DND-41 (cell line): ENCODE measurements around the gene PEA15.

Experiments used
- ATAC-seq: fragments of 200-7000 bp; cut with Tn5 transposase; 3 replicates; pipeline ENCODE4 v1.9.1; 2021; ENCODE audit warnings: low read depth; ENCODE audit not compliant: insufficient read depth
- DNase-seq: peaks from one replicate; pipeline ENCODE4 v3.0.0-alpha.2; 2020
- H2AFZ ChIP-seq: 2 replicates; pipeline ENCODE4 v1.6.0; 2012; ENCODE audit warnings: low read depth, low read length
- H3K27ac ChIP-seq: 2 replicates; pipeline ENCODE4 v1.5.1; 2012; ENCODE audit warnings: low read length, inconsistent platforms
- H3K27me3 ChIP-seq: fragments of 200-600 bp; sonication (generic); 2 replicates; pipeline ENCODE4 v1.6.0; 2012; ENCODE audit warnings: low read length, mild to moderate bottlenecking, inconsistent platforms; ENCODE audit not compliant: insufficient read depth, poor library complexity
- H3K36me3 ChIP-seq: 2 replicates; pipeline ENCODE4 v1.5.1; 2012; ENCODE audit warnings: low read length, inconsistent platforms; ENCODE audit not compliant: insufficient read depth
- H3K4me1 ChIP-seq: 2 replicates; pipeline ENCODE4 v1.5.1; 2012; ENCODE audit warnings: mild to moderate bottlenecking, low read length; ENCODE audit not compliant: insufficient read depth
- H3K4me2 ChIP-seq: 2 replicates; pipeline ENCODE4 v1.6.0; 2012; ENCODE audit warnings: mild to moderate bottlenecking, moderate library complexity, low read length, inconsistent platforms; ENCODE audit not compliant: insufficient read depth
- H3K4me3 ChIP-seq, 2 experiments: fragments of 200-600 bp in 1 of 2; shearing (Covaris generic) in 1 of 2; 2 replicates each; pipeline ENCODE4 v1.5.1; 2012 to 2016; ENCODE audit warnings: inconsistent platforms in 2 of 2, low read length in 2 of 2, mild to moderate bottlenecking in 2 of 2, low read depth in 1 of 2, moderate library complexity in 1 of 2
- H3K79me2 ChIP-seq: 2 replicates; pipeline ENCODE4 v1.6.0; 2012; ENCODE audit warnings: low read length, inconsistent platforms; ENCODE audit not compliant: insufficient read depth
- H3K9ac ChIP-seq: 2 replicates; pipeline ENCODE4 v1.6.0; 2012; ENCODE audit warnings: low read depth, mild to moderate bottlenecking, inconsistent platforms, low read length, moderate library complexity
- H3K9me3 ChIP-seq: 2 replicates; pipeline ENCODE4 v1.5.1; 2012; ENCODE audit warnings: low read length, moderate library complexity, mild to moderate bottlenecking, inconsistent platforms; ENCODE audit not compliant: insufficient read depth, severe bottlenecking
- H4K20me1 ChIP-seq: 2 replicates; pipeline ENCODE4 v1.6.0; 2012; ENCODE audit warnings: low read length; ENCODE audit not compliant: insufficient read depth
- CTCF ChIP-seq: IDR thresholded peaks from 2 replicates; pipeline ENCODE4 v1.5.1; 2012; ENCODE audit warnings: borderline replicate concordance, low read length, moderate library complexity, mild to moderate bottlenecking; ENCODE audit not compliant: poor library complexity, severe bottlenecking; ENCODE audit errors: extremely low read depth
- EZH2 ChIP-seq: IDR thresholded peaks from 3 replicates; pipeline ENCODE4 v1.6.1; 2012; ENCODE audit warnings: borderline replicate concordance, low read depth, mild to moderate bottlenecking, moderate library complexity, low read length, inconsistent platforms; ENCODE audit not compliant: severe bottlenecking

PEA15 gene

GRCh38 chr1:160158031-160158430, 47.2 kb upstream of the PEA15 start:
- ATAC-seq = no peak

GRCh38 chr1:160158534-160158933, 46.6 kb upstream of the PEA15 start:
- no peak overlapping the region for H3K4me2 ChIP-seq
- TF ChIP-seq EZH2 = no peak
- TF ChIP-seq CTCF = no peak
- no peaks in the 10 kb centered on the region for H4K20me1 ChIP-seq
- no peak overlapping the region for H3K9ac ChIP-seq
- H3K4me3 ChIP-seq = no peak overlapping the region
- no peak overlapping the region for H2AFZ ChIP-seq
- H3K36me3 ChIP-seq = no peaks in the 10 kb centered on the region
- ATAC-seq = no peak
- H3K27ac ChIP-seq = no peak overlapping the region
- no peaks in the 10 kb centered on the region for H3K9me3 ChIP-seq
- DNase-seq = no peak
- no peaks in the 10 kb centered on the region for H3K4me1 ChIP-seq
- peaks cover 50% of the 10 kb centered on the region for H3K27me3 ChIP-seq
- no peaks in the 10 kb centered on the region for H3K79me2 ChIP-seq

More at GRCh38 chr1:160158031-160158430, 47.2 kb upstream of the PEA15 start:
- H3K9ac ChIP-seq = no peak overlapping the region
- no peaks in the 10 kb centered on the region for H3K79me2 ChIP-seq
- no peaks in the 10 kb centered on the region for H4K20me1 ChIP-seq
- TF ChIP-seq EZH2 = no peak
- no peak for DNase-seq
- no peak overlapping the region for H2AFZ ChIP-seq
- H3K36me3 ChIP-seq = no peaks in the 10 kb centered on the region
- no peak overlapping the region for H3K4me3 ChIP-seq
- no peaks in the 10 kb centered on the region for H3K4me1 ChIP-seq
- H3K4me2 ChIP-seq = no peak overlapping the region
- H3K9me3 ChIP-seq = no peaks in the 10 kb centered on the region
- H3K27me3 ChIP-seq = peaks cover 50% of the 10 kb centered on the region
- H3K27ac ChIP-seq = no peak overlapping the region

DNA sequence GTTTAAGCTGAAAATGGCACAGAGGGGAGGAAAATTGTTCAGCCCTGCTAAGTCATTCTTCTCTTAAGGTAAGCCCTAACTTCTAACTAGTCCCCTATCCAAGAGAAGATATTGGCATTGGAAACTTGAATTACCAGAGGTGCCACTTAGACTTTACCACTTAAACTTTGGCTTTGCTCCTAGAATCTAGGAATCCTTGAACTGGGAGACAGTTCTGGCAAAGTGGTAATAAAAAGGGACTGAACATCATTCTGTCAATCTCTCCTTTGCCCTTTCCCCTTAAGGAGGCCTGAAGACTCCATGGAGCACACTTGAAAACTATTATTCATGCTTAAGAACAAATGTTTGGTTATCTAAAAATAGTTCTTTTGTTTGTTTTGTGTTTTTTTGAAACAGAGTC, 45.3 kb upstream of the PEA15 start:
- Histone ChIP-seq H3K27ac (no peak overlapping the region), H3K9me3 (no peaks in the 10 kb centered on the region), H3K4me1 (no peaks in the 10 kb centered on the region), H3K9ac (no peak overlapping the region), H3K79me2 (no peaks in the 10 kb centered on the region), H3K27me3 (peaks cover 53% of the 10 kb centered on the region), H3K4me3 (no peak overlapping the region), H3K4me2 (no peak overlapping the region), H4K20me1 (no peaks in the 10 kb centered on the region), H3K36me3 (no peaks in the 10 kb centered on the region), H2AFZ (no peak overlapping the region)
- TF ChIP-seq CTCF (no peak), EZH2 (no peak)
- DNase-seq (no peak), ATAC-seq (no peak)

GRCh38 chr1:160161965-160162705, 43.0 kb upstream of the PEA15 start:
- no peak for TF ChIP-seq CTCF
- no peak for TF ChIP-seq EZH2
- H3K4me1 ChIP-seq = no peaks in the 10 kb centered on the region
- no peaks in the 10 kb centered on the region for H4K20me1 ChIP-seq
- H3K36me3 ChIP-seq = no peaks in the 10 kb centered on the region
- H3K4me2 ChIP-seq = no peak overlapping the region
- no peak overlapping the region for H3K27ac ChIP-seq
- H3K79me2 ChIP-seq = no peaks in the 10 kb centered on the region
- DNase-seq = no peak
- no peaks in the 10 kb centered on the region for H3K9me3 ChIP-seq
- no peak overlapping the region for H2AFZ ChIP-seq
- H3K9ac ChIP-seq = no peak overlapping the region
- no peak overlapping the region for H3K4me3 ChIP-seq
- peaks cover 56% of the 10 kb centered on the region for H3K27me3 ChIP-seq
- ATAC-seq = no peak
